HUES48 (cell line): ENCODE results near the gene SVIL.
"Not testable (repeated sequence)": the region's sequence is repeated elsewhere in the genome, so short reads cannot be mapped to it uniquely, and the experiment has no call there.

Experiments used
- H3K27ac ChIP-seq: one replicate; pipeline ENCODE4 v1.7.0; 2013; ENCODE audit warnings: low read depth, low read length, inconsistent platforms
- H3K27me3 ChIP-seq: 2 replicates; pipeline ENCODE4 v1.6.1; 2013; ENCODE audit warnings: mild to moderate bottlenecking, low read length; ENCODE audit not compliant: control insufficient read depth, insufficient read depth
- H3K36me3 ChIP-seq: 2 replicates; pipeline ENCODE4 v1.6.1; 2013; ENCODE audit warnings: low read length; ENCODE audit not compliant: control insufficient read depth, insufficient read depth
- H3K4me1 ChIP-seq: 2 replicates; pipeline ENCODE4 v1.6.1; 2013; ENCODE audit warnings: mild to moderate bottlenecking, low read length; ENCODE audit not compliant: control insufficient read depth, insufficient read depth
- H3K4me3 ChIP-seq: 2 replicates; pipeline ENCODE4 v1.5.1; 2013; ENCODE audit warnings: mild to moderate bottlenecking, low read depth, low read length
- H3K9ac ChIP-seq: 2 replicates; pipeline ENCODE4 v1.6.1; 2013; ENCODE audit warnings: mild to moderate bottlenecking, low read depth, low read length, moderate library complexity
- H3K9me3 ChIP-seq: 2 replicates; pipeline ENCODE4 v1.6.1; 2013; ENCODE audit warnings: low read length; ENCODE audit not compliant: control insufficient read depth, insufficient read depth

The SVIL gene

DNA sequence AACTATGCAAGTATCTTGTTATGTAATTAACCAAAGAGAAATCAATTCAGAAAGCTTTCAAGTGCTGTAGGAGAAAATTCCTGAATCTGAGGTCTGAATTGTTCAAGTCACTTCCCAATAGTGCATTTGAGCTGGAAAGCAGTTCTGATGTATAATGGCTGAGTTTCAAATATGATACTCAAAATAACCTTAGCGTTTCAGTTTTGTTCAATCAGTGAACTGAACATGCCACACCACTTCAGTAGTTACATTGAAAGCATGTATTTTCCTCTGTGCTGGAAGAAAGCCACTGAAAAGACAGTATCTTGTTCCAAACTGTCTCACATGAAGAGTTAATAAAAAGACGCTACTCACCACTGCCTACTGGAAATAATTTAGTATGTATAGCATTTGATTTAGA lies 64.5 kb downstream of the SVIL start:
- not testable (repeated sequence) for H3K9me3 ChIP-seq, H3K27ac ChIP-seq, H3K27me3 ChIP-seq, H3K4me3 ChIP-seq, H3K36me3 ChIP-seq, H3K9ac ChIP-seq
- H3K4me1 ChIP-seq = peaks cover 21% of the 10 kb centered on the region

GRCh38 chr10:29569795-29570194 lies 65.0 kb downstream of the SVIL start:
- peaks cover 21% of the 10 kb centered on the region for H3K4me1 ChIP-seq
- no peaks in the 10 kb centered on the region for H3K27me3 ChIP-seq
- no peaks in the 10 kb centered on the region for H3K36me3 ChIP-seq
- no peak overlapping the region for H3K27ac ChIP-seq
- no peaks in the 10 kb centered on the region for H3K9me3 ChIP-seq
- no peak overlapping the region for H3K9ac ChIP-seq
- no peak overlapping the region for H3K4me3 ChIP-seq

GRCh38 chr10:29567003-29567402 lies 67.8 kb downstream of the SVIL start:
- Histone ChIP-seq H3K9ac (no peak overlapping the region), H3K4me1 (peaks cover 25% of the 10 kb centered on the region), H3K36me3 (no peaks in the 10 kb centered on the region), H3K9me3 (no peaks in the 10 kb centered on the region), H3K27me3 (no peaks in the 10 kb centered on the region), H3K27ac (no peak overlapping the region), H3K4me3 (no peak overlapping the region)

DNA sequence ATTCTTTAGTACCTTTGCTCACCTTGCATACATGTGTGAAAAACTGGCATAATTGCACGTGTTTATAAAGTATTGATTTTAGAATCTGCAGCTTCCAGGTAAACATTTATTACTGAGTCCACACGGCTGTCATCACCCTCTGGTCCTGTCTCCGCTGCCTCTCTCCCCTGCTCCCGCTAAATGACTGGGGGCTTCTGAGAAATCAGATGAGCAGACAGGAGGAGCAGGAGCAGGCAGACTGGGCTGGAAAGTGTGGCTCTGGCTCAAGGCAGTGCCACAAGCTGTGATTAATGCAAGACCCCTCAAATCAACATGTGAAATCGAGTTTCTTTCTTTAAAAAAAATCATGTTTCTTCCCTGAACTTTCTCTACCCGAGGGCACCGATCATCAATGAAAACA lies 68.6 kb downstream of the SVIL start:
- H3K27ac ChIP-seq, H3K4me3 ChIP-seq, H3K9me3 ChIP-seq, H3K9ac ChIP-seq, H3K36me3 ChIP-seq, H3K27me3 ChIP-seq: not testable (repeated sequence)
- peaks cover 25% of the 10 kb centered on the region for H3K4me1 ChIP-seq

- Histone ChIP-seq H3K9ac (no peak overlapping the region), H3K27me3 (no peaks in the 10 kb centered on the region), H3K9me3 (no peaks in the 10 kb centered on the region), H3K4me1 (peaks cover 8% of the 10 kb centered on the region), H3K4me3 (no peak overlapping the region), H3K27ac (no peak overlapping the region), H3K36me3 (no peaks in the 10 kb centered on the region)
These were observed 71.2 kb downstream of the SVIL start for GRCh38 chr10:29563420-29564035.

DNA sequence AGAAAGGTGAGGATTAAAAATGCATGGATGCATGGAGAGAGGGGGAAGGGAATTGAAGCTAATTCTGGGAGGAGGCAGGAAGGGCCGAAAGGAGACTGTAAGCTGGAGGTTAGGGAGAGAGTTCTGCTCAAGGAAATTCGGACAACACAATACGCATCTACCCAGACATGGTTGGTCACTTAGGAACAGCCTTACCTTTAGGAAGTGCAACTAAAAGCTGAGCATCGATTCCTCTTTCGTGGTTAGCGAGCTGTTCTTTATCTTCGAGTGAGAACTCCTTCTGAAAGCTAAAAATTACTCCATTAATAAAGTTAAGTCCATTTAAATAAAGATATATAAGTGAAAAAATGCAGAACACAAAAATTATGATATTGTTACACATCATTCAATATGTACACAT lies 71.8 kb downstream of the SVIL start:
- not testable (repeated sequence) for H3K27ac ChIP-seq, H3K4me3 ChIP-seq, H3K9ac ChIP-seq, H3K4me1 ChIP-seq, H3K36me3 ChIP-seq, H3K27me3 ChIP-seq, H3K9me3 ChIP-seq

- peaks cover 19% of the 10 kb centered on the region for H3K4me1 ChIP-seq
- H3K27ac ChIP-seq = no peak overlapping the region
These were observed 74.8 kb downstream of the SVIL start for GRCh38 chr10:29559996-29560395.

GRCh38 chr10:29557665-29558064 lies 77.1 kb downstream of the SVIL start:
- no peak overlapping the region for H3K27ac ChIP-seq
- peaks cover 20% of the 10 kb centered on the region for H3K4me1 ChIP-seq
- no peaks in the 10 kb centered on the region for H3K27me3 ChIP-seq
- no peak overlapping the region for H3K9ac ChIP-seq
- no peaks in the 10 kb centered on the region for H3K9me3 ChIP-seq
- H3K4me3 ChIP-seq = no peak overlapping the region
- H3K36me3 ChIP-seq = peaks cover 5% of the 10 kb centered on the region; the same call in 1 of the 2 replicates

More at GRCh38 chr10:29559996-29560395, 74.8 kb downstream of the SVIL start:
- H3K36me3 ChIP-seq = no peaks in the 10 kb centered on the region
- H3K9me3 ChIP-seq = no peaks in the 10 kb centered on the region
- no peak overlapping the region for H3K9ac ChIP-seq
- no peak overlapping the region for H3K4me3 ChIP-seq
- H3K27me3 ChIP-seq = no peaks in the 10 kb centered on the region

GRCh38 chr10:29555746-29556481 lies 78.9 kb downstream of the SVIL start:
- peaks cover 5% of the 10 kb centered on the region; the same call in 1 of the 2 replicates for H3K36me3 ChIP-seq
- no peaks in the 10 kb centered on the region for H3K9me3 ChIP-seq
- H3K27me3 ChIP-seq = no peaks in the 10 kb centered on the region
- H3K4me3 ChIP-seq = no peak overlapping the region
- H3K4me1 ChIP-seq = peaks cover 20% of the 10 kb centered on the region
- H3K9ac ChIP-seq = no peak overlapping the region
- H3K27ac ChIP-seq = peak overlapping the region; percentile 81

- Histone ChIP-seq H3K27ac (peak overlapping the region; percentile 81), H3K27me3 (no peaks in the 10 kb centered on the region), H3K9ac (no peak overlapping the region), H3K4me3 (no peak overlapping the region), H3K36me3 (peaks cover 5% of the 10 kb centered on the region; the same call in 1 of the 2 replicates), H3K9me3 (no peaks in the 10 kb centered on the region), H3K4me1 (peaks cover 20% of the 10 kb centered on the region)
These were observed 79.6 kb downstream of the SVIL start for GRCh38 chr10:29555091-29555745.

DNA sequence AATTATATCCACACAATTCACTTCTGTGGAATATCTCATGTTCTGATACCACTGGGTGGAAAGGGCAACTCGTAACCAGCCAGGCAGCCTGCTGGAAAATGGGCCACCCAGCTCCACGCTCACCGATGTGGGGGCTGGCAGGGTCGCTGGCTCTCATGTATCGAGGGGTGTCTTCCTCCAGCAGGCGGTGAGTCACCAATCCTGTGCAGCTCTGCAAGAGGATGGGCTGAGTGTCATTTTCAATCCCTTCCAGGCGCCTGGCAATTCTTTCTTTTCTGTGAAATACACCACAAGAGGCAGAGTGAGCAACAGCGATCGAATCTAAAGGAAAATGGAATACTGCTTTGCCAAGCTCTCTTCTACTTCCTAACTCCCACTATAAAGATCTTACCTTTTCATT lies 80.1 kb downstream of the SVIL start:
- no peaks in the 10 kb centered on the region for H3K27me3 ChIP-seq
- peaks cover 20% of the 10 kb centered on the region for H3K4me1 ChIP-seq
- no peak overlapping the region for H3K27ac ChIP-seq
- H3K4me3 ChIP-seq = no peak overlapping the region
- H3K9ac ChIP-seq = no peak overlapping the region
- H3K36me3 ChIP-seq = peaks cover 5% of the 10 kb centered on the region; the same call in 1 of the 2 replicates
- no peaks in the 10 kb centered on the region for H3K9me3 ChIP-seq
